Measurements from ENCODE around the gene RPEL1. TPM values are rescaled to one million over a fixed set of nuclear protein-coding genes. Genes with fewer than 3 reads are reported as not detected.
"Not testable (repeated sequence)": the region's sequence is repeated elsewhere in the genome, so short reads cannot be mapped to it uniquely, and the experiment has no call there.

RPEL1 gene
- polyA plus RNA-seq, 3 donors, result 0.11 to 0.18 (median 0.17) TPM

DNA sequence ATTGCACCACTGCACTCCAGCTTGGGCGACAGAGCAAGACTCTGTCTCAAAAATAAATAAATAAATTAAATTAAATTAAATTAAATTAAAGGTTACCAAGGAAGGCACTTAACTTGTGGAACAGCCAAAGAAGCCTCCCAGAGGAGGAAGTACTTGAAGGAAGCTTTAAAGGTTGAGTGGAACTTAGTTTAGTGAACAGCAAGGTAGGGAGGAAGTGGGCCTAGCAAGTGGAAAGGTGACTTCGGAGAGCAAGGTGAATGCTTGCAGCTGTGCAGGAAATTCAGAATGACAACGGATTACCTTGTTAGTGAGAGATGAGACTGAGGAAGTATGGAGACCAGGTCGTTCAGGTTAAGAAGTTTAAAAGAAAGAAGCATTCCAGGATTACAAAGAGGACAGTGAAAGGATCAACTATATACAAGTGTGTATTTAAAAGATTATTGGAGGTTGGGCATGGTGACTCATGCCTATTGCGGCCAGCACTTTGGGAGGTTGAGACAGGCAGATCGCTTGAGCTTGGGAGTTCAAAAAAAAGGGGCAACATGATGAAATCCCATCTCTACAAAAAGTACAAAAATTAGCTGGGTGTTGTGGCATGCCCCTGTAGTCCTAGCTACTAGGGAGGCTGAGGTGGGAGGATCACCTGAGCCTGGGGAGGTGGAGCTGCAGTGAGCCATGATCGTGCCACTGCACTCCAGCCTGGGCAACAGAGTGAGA lies 12.8 kb upstream of the RPEL1 start:
- no peak for DNase-seq (ENCODE audit: low read depth in 3 of 3, low spot score in 2 of 3)

GRCh38 chr10:103235775-103236174 lies 9.9 kb upstream of the RPEL1 start:
- no peak for DNase-seq (ENCODE audit: low read depth in 3 of 3, low spot score in 2 of 3)

DNA sequence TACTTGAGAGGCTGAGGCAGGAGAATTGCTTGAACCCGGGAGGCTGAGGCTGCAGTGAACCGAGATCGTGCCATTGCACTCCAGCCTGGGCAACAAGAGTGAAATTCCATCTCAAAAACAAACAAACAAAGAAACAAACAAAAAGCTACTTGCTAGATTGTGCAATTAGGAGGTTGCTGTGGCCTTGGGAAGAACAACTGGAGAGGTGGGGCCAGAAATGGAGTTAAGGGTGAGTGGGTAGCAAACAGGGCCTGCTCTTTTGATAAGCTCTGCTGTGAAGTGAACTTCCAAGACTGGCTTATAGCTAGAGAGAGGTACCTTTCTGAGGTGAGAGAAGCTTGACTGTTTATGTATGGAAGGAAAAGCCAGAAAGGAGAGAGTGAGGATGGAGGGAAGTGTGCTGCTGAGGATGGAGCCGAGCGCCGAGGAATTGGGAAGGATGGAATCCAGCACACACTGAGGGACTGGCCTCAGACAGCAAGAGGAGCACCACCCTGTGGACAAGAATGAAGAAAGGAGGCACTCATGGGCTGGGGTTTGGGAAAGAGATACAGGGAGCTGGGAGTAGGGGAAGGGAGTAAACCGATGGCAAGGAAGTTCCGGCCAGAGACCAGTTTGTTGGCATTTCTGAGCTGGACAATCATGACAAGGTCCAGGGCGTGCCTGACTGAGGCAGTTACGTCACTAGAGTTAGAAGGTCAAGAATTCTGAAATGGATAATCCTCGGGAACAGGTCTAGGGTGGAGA lies 7.0 kb upstream of the RPEL1 start:
- DNase-seq (ENCODE audit: low read depth in 3 of 3, low spot score in 2 of 3), result no peak

- DNase-seq (ENCODE audit: low read depth in 3 of 3, low spot score in 2 of 3), result peak in 1 of 3 donors; percentile 16
Observed at GRCh38 chr10:103241262-103242011, 4.2 kb upstream of the RPEL1 start.

DNA sequence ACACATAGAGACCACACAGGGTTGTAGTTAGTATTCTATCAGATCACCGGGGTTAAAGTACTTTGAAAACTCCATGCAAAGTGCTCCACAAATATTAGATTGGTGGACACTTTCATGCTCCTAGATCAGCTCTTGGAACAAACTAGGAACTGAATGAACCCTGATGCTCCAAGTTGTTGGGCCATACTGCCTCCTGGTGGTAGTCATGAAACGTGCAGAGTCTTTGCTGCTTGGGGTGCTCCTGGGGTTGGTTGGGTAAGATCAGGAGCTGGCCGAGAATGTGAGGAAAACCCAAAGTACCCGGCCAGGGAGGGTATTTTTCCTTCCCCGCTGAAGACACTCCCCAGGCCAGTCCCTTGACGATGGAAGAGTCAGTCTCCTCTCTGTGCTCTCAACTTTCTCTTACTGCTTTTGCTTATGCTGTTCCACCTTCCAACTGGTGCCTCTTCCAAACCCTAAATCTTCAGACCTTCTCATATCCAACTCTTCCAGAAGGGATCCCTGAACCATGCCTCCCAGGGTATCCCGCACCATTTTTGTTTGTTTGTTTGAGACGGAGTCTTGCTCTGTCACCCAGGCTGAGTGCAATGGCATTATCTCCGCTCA lies 918 bp upstream of the RPEL1 start:
- DNase-seq (ENCODE audit: low read depth in 3 of 3, low spot score in 2 of 3), result peak in 2 of 3 donors; percentile 52 to 58

GRCh38 chr10:103246324-103246723 lies 637 bp downstream of the RPEL1 start:
- DNase-seq (ENCODE audit: low read depth in 3 of 3, low spot score in 2 of 3), result no peak

DNA sequence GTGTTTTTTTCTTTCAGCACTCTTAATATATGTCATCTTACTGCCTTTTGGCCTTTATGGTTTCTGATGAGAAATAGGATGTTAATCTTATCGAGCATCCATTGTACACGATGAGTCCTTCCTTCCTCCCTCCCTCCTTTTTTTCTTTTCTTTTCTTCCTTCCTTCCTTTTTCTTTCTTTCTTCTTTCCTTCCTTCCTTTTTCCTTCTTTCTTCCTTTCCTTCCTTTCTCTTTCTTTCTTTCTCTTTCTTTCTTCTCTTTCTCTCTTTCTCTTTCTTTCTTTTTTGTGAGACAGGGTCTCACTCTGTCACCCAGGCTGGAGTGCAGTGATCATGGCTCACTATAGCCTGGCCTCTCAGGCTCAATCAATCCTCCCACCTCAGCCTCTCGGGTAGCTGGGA lies 8.4 kb downstream of the RPEL1 start:
- DNase-seq (ENCODE audit: low read depth in 3 of 3, low spot score in 2 of 3), result no peak

DNA sequence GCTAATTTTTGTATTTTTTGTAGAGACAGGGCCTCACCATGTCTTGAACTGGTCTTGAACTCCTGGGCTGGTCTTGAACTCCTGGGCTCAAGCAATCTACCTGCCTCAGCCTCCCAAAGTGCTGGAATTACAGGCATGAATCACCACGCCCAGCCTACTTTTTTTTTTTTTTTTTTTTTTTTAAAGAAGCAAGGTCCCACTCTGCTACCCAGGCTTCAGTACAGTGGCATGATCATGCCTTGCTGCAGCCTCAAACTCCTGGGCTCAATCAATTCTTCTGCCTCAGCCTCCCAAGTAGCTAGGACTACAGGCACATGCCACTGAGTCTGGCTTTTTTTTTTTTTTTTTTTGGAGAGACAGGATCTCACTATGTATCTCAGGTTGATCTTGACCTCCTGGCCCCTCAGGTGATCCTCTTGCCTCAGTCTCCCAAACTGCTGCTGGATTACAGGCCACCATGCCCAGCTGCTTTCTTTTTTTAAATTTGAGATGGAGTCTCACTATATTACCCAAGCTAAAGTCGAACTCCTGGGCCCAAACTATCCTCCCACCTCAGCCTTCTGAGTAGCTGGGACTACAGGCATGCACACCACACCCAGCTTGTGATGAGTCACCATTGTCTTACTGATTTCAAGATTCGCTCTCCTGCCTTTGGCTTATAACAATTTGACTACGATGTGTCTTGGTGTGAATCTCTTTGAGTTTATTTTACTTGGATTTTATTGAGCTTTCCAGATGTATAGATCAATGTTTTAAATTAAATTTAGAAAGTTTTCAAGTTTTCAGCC lies 9.0 kb downstream of the RPEL1 start:
- no peak for DNase-seq (ENCODE audit: low read depth in 3 of 3, low spot score in 2 of 3)

GRCh38 chr10:103256613-103257012 lies 10.9 kb downstream of the RPEL1 start:
- no peak for DNase-seq (ENCODE audit: low read depth in 3 of 3, low spot score in 2 of 3)

- DNase-seq (ENCODE audit: low read depth in 3 of 3, low spot score in 2 of 3), result no peak
Observed at GRCh38 chr10:103257812-103258211, 12.1 kb downstream of the RPEL1 start.

- DNase-seq (ENCODE audit: low read depth in 3 of 3, low spot score in 2 of 3), result not testable (repeated sequence)
Observed at GRCh38 chr10:103258928-103259327, 13.2 kb downstream of the RPEL1 start.

- no peak for DNase-seq (ENCODE audit: low read depth in 3 of 3, low spot score in 2 of 3)
Observed at GRCh38 chr10:103259989-103260388, 14.3 kb downstream of the RPEL1 start.

DNA sequence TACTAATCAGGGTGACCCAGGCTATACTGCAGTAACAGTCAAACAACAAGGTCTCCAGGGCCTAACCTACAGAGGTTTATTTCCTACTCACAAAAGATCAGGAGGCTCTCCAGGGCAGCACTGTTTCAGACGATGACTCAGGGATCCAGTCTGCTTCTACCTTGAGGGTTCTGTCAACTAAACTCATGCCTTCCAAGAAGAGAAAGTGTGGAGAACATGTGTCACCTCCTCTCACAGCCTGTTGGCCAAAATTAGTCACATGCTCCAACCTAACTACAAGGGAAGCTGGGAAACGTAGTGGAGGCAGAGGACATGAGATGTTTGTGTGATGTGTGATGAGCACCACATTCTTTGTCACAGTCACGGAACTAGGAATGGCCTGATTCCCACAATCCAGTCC lies 16.5 kb downstream of the RPEL1 start:
- no peak for DNase-seq (ENCODE audit: low read depth in 3 of 3, low spot score in 2 of 3)

GRCh38 chr10:103265717-103266329 lies 20.1 kb downstream of the RPEL1 start:
- DNase-seq (ENCODE audit: low read depth in 3 of 3, low spot score in 2 of 3), result peak in 2 of 3 donors; percentile 73 to 76

DNA sequence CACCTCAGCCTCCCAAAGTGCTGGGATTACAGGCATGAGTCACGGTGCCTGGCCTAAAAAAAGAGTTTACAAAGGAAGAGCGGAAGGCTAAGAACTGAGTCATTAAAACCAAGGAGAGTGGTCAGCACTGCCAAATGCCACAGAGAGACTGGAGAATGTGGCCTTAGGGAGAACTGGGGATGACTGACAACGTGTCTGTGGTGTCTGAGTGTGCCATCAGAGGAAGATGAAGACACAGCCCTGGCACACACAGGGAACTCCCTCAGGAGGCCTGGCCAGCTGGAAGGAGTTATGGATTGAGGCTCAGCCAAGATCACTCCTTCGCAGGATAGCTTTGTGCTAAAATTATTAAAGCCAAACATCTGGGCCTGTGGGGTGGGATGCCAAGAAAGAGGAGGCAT lies 27.4 kb downstream of the RPEL1 start:
- DNase-seq (ENCODE audit: low read depth in 3 of 3, low spot score in 2 of 3), result no peak

DNA sequence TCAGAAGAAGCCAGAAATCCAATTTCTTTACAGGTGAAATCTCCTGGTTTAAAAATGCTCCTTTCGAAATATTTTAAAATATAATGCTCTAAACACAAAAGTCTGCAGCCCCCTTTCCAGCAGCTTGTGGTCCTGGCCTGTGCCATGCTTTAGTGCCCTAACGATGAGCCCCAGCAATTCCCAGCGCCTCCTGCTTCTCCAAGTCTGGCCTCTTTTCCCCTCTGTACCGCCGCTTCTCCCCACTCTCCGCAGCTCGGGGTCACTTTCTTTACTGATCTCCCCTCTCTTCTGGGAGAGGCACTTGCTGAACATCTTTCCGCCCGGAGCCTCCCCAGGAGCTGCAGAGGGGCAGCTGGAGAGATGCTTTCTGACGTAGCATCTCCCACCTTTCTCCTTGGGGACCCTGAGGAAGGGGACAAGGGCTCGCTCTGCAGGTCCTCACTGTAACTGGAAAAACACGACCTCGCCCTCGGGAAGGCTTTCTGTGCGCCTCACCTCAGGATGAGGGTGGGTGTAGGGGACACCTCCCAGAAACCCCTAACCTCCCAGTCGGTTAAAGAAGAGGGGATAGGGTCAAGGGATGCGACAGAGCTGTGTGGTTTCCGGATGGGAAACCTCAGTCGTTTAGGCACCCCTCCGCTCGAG lies 30.7 kb downstream of the RPEL1 start:
- no peak for DNase-seq (ENCODE audit: low read depth in 3 of 3, low spot score in 2 of 3)

DNA sequence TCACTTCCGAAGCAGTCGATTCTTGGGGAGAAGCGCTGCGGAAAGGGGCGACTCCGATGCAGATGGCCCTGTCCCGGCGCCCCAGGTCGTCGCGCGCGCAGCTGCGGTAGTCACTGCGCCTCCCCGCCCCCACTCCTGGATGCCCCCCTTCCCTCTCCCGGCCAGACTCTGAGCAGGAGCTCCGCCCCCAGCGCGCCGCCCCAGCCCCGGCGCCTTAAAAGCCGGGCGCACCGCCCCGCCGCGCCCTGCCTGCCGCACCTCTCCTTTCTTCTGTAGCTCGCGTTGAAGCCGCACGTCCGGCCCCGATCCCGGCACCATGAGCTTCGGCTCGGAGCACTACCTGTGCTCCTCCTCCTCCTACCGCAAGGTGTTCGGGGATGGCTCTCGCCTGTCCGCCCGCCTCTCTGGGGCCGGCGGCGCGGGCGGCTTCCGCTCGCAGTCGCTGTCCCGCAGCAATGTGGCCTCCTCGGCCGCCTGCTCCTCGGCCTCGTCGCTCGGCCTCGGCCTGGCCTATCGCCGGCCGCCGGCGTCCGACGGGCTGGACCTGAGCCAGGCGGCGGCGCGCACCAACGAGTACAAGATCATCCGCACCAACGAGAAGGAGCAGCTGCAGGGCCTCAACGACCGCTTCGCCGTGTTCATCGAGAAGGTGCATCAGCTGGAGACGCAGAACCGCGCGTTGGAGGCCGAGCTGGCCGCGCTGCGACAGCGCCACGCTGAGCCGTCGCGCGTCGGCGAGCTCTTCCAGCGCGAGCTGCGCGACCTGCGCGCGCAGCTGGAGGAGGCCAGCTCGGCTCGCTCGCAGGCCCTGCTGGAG lies 31.4 kb downstream of the RPEL1 start, which contains the start of gene INA:
INA (plus strand) TSS at position 243 of the 817 bp plus-strand sequence; CDS start at position 317, 74 bp downstream.
- peak; percentile 29 to 61 (median 42) for DNase-seq (ENCODE audit: low read depth in 3 of 3, low spot score in 2 of 3)
